ENCODE data around the gene TCF12. TPM values are rescaled to one million over a fixed set of nuclear protein-coding genes. Genes with fewer than 3 reads are reported as not detected.

Gene TCF12
- total RNA-seq, 1 donor from 2014 or later, result 84.6 TPM

DNA sequence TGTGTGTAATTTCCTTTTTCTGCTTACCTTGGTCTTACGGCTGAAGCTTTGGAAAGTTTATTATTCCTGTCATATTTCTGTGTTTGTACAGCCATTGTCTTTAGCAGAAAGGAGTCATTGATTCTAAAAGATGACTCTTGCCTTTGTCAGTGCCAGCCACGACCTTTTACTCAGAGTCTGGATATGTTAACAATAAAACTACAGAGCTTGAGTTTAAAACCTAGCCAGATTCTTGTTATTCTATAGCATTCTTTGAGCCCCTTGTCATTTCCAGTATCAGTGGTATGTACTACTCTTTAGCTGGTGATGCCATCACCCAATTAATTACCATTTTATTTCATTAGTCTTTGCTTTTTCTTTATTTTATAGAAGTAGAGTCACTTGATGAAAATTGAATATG is 142.4 kb downstream of the TCF12 start:
- TF ChIP-seq, protein P1, sequence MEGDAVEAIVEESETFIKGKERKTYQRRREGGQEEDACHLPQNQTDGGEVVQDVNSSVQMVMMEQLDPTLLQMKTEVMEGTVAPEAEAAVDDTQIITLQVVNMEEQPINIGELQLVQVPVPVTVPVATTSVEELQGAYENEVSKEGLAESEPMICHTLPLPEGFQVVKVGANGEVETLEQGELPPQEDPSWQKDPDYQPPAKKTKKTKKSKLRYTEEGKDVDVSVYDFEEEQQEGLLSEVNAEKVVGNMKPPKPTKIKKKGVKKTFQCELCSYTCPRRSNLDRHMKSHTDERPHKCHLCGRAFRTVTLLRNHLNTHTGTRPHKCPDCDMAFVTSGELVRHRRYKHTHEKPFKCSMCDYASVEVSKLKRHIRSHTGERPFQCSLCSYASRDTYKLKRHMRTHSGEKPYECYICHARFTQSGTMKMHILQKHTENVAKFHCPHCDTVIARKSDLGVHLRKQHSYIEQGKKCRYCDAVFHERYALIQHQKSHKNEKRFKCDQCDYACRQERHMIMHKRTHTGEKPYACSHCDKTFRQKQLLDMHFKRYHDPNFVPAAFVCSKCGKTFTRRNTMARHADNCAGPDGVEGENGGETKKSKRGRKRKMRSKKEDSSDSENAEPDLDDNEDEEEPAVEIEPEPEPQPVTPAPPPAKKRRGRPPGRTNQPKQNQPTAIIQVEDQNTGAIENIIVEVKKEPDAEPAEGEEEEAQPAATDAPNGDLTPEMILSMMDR (IDR thresholded peaks at IDR 0.05; ENCODE audit: insufficient read depth, low read length, poor library complexity, severe bottlenecking), result no peak
- Histone ChIP-seq H3K36me3 (ENCODE audit: control insufficient read depth, insufficient read depth, low read length) (no peaks in the 10 kb centered on the region), H3K27me3 (ENCODE audit: control insufficient read depth, insufficient read depth, low read length) (no peaks in the 10 kb centered on the region), H3K4me3 (ENCODE audit: low read depth, low read length) (no peak overlapping the region)
- peak; percentile 71 for DNase-seq (ENCODE audit: low read depth)

DNA sequence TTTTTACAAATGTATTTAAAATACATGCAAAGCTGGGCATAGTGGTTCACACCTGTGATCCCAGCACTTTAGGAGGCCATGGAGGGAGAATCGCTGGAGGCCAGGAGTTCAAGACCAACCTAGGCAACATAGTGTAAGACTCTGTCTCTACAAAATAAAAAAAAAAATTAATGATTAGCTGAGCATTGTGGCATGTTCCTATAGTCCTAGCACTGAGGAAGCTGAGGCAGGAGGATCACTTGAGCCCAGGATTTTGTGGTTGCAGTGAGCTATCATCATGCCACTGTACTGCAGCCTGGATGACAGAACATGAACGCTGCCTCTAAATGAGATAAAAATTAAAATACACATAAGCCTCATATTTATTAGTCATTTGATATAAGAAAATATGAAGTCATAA is 142.8 kb downstream of the TCF12 start:
- H3K4me3 ChIP-seq (ENCODE audit: low read depth, low read length), result no peak overlapping the region
- TF ChIP-seq, protein P1 (IDR thresholded peaks at IDR 0.05; ENCODE audit: insufficient read depth, low read length, poor library complexity, severe bottlenecking), result no peak
- no peaks in the 10 kb centered on the region for H3K27me3 ChIP-seq (ENCODE audit: control insufficient read depth, insufficient read depth, low read length)

DNA sequence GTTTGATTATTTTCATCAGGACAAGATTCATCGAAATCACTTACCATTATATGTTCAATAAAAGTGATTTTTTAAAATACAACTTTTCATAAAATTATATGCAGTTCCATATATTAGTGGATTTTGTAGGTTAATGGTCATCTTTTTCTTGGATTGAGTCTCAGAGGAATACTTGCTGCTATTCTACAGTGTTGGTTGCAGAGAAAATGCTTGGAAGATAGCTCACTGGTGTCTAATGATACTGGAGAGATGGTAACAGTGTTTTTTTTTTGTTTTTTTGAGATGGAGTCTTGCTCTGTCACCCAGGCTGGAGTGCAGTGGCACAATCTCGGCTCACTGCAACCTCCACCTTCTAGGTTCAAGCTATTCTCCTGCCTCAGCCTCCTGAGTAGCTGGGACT is 143.3 kb downstream of the TCF12 start:
- TF ChIP-seq, protein P1 (IDR thresholded peaks at IDR 0.05; ENCODE audit: insufficient read depth, low read length, poor library complexity, severe bottlenecking), result no peak
- no peaks in the 10 kb centered on the region for H3K27me3 ChIP-seq (ENCODE audit: control insufficient read depth, insufficient read depth, low read length)
- DNase-seq (ENCODE audit: low read depth), result no peak
- H3K36me3 ChIP-seq (ENCODE audit: control insufficient read depth, insufficient read depth, low read length), result no peaks in the 10 kb centered on the region
- no peak overlapping the region for H3K4me3 ChIP-seq (ENCODE audit: low read depth, low read length)

More for the DNA sequence above, 142.8 kb downstream of the TCF12 start:
- H3K36me3 ChIP-seq (ENCODE audit: control insufficient read depth, insufficient read depth, low read length), result no peaks in the 10 kb centered on the region
- no peak for DNase-seq (ENCODE audit: low read depth)

DNA sequence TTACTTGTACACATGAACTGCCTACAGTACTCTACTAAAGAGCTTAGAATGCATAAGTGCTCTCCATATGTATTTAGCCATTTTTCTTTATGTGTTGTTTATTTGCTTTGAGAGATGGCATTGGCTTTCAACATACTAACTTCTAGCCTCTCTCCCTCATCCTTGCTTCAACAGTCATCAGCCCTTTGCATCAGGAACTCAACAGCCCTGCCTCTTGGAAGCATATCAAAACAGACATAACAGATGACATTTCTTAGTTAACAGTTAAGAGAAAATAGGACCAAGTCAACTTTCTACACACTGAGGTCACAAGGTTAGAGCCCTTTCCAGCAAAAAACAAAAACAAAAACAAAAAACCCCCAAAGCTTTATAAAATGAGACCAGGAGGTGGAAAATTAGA is 145.6 kb downstream of the TCF12 start:
- TF ChIP-seq, protein P1 (IDR thresholded peaks at IDR 0.05; ENCODE audit: insufficient read depth, low read length, poor library complexity, severe bottlenecking), result no peak
- H3K4me3 ChIP-seq (ENCODE audit: low read depth, low read length), result no peak overlapping the region
- no peaks in the 10 kb centered on the region for H3K36me3 ChIP-seq (ENCODE audit: control insufficient read depth, insufficient read depth, low read length)
- DNase-seq (ENCODE audit: low read depth), result no peak
- H3K27me3 ChIP-seq (ENCODE audit: control insufficient read depth, insufficient read depth, low read length), result no peaks in the 10 kb centered on the region

DNA sequence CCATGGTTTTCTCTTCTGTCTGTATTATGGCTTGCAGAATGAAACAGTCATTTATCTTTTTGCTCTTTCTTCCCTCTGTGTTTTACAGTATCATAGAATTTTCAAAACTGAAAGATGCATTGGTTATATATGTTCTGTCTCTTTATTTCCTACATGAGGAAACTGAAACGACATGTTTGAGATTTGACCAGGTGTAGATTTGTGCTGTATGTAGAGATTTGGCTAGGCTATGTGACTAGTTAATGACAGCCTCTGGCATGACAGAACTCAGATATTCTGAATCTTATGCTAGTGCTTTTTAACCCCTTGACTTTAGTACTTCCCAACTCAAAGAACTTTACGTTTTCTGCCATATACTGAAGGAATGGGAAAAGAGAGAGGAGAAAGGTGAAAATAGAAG is 151.0 kb downstream of the TCF12 start:
- TF ChIP-seq, protein P1 (IDR thresholded peaks at IDR 0.05; ENCODE audit: insufficient read depth, low read length, poor library complexity, severe bottlenecking), result no peak
- no peak for DNase-seq (ENCODE audit: low read depth)
- Histone ChIP-seq H3K4me3 (ENCODE audit: low read depth, low read length) (no peak overlapping the region), H3K36me3 (ENCODE audit: control insufficient read depth, insufficient read depth, low read length) (no peaks in the 10 kb centered on the region), H3K27me3 (ENCODE audit: control insufficient read depth, insufficient read depth, low read length) (no peaks in the 10 kb centered on the region)

DNA sequence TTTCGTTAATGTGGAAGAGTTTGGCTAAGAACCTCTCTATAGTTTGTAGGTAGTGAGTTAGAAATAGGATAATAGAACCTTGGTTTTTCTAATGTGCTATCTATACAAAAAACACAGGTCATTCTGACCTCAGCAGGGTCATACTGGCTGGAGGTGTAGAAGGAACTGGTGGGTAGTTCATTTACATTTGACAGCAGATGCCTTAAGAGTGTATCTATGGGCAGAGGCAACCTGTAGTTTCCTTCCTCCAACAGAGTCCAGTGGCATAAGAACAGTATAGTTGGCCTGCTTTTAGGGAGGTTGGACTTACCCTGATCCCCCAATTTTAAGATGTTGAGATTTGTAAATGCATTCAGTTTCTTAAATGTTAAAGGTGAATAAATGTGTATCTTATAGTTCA is 152.2 kb downstream of the TCF12 start:
- H3K4me3 ChIP-seq (ENCODE audit: low read depth, low read length), result no peak overlapping the region
- no peak for DNase-seq (ENCODE audit: low read depth)
- no peaks in the 10 kb centered on the region for H3K27me3 ChIP-seq (ENCODE audit: control insufficient read depth, insufficient read depth, low read length)
- no peaks in the 10 kb centered on the region for H3K36me3 ChIP-seq (ENCODE audit: control insufficient read depth, insufficient read depth, low read length)
- TF ChIP-seq, protein P1 (IDR thresholded peaks at IDR 0.05; ENCODE audit: insufficient read depth, low read length, poor library complexity, severe bottlenecking), result no peak

Data from kidney epithelial cell (primary cell).